H1 (cell line): ENCODE data around the gene PPA1. TPM values are rescaled to one million over a fixed set of nuclear protein-coding genes. Genes with fewer than 3 reads are reported as not detected.
A peak's percentile ranks its signal among the peaks of the same experiment; 100 is the strongest.

Source experiments
- CTCF ChIA-PET: fragments of 300-600 bp; sonication (Branson Sonifier 250); formaldehyde crosslinking; loops from one replicate; lab custom pipeline; 2021; ENCODE audit not compliant: partially characterized antibody; lab: Charles Lee
- POLR2A ChIA-PET: fragments of 300-600 bp; sonication (Branson Sonifier 250); formaldehyde crosslinking; loops from one replicate; lab custom pipeline; 2021; ENCODE audit warnings: inconsistent platforms; ENCODE audit not compliant: partially characterized antibody; lab: Charles Lee
- DNase-seq, 2 experiments: peaks; one replicate each; pipeline versions ENCODE4 v3.0.0 to v3.0.0-alpha.2; 2010 to 2022; ENCODE audit warnings: low spot score in 2 of 2, low read depth in 1 of 2, mixed read lengths in 1 of 2
- FAIRE-seq: peaks from 2 replicates; lab custom pipeline; 2011; peaks lifted over from hg19 to GRCh38; lab: Jason Lieb, UNC
- H2AFZ ChIP-seq: 2 replicates; pipeline ENCODE4 v1.8.1; 2012; ENCODE audit warnings: low read length, inconsistent platforms
- H2AK5ac ChIP-seq: 2 replicates; pipeline ENCODE4 v1.6.1; 2013; ENCODE audit warnings: low read depth, low read length
- H2BK120ac ChIP-seq: replicated peaks from 2 replicates; pipeline ENCODE3; 2013; ENCODE audit warnings: low read depth, low read length, inconsistent platforms
- H2BK12ac ChIP-seq: 2 replicates; pipeline ENCODE4 v1.6.1; 2013; ENCODE audit warnings: low read depth, low read length
- H2BK15ac ChIP-seq: 2 replicates; pipeline ENCODE4 v1.6.1; 2013; ENCODE audit warnings: low read length
- H2BK20ac ChIP-seq: 2 replicates; pipeline ENCODE4 v1.6.1; 2013; ENCODE audit warnings: low read length
- H2BK5ac ChIP-seq: 2 replicates; pipeline ENCODE4 v1.6.1; 2013; ENCODE audit warnings: low read depth, low read length
- H3K14ac ChIP-seq: 2 replicates; pipeline ENCODE4 v1.6.1; 2013; ENCODE audit warnings: inconsistent platforms; ENCODE audit not compliant: insufficient read length
- H3K18ac ChIP-seq: 2 replicates; pipeline ENCODE4 v1.6.1; 2013; ENCODE audit warnings: low read length; ENCODE audit errors: extremely low read depth
- H3K23ac ChIP-seq: 2 replicates; pipeline ENCODE4 v1.6.1; 2013; ENCODE audit warnings: inconsistent platforms; ENCODE audit not compliant: insufficient read length
- H3K23me2 ChIP-seq: 2 replicates; pipeline ENCODE4 v1.6.1; 2013; ENCODE audit warnings: low read depth, low read length
- H3K27ac ChIP-seq: 2 replicates; pipeline ENCODE4 v1.6.1; 2011; ENCODE audit warnings: low read depth, low read length, inconsistent platforms
- H3K27me3 ChIP-seq, 4 experiments: replicated peaks in 1 of 4; 1 replicate in 1 of 4; 2 replicates in 3 of 4; pipeline versions ENCODE4 v1.6.1 to v1.8.1; 2011 to 2013; ENCODE audit warnings: low read length in 3 of 4, mild to moderate bottlenecking in 3 of 4, inconsistent platforms in 2 of 4, mixed read lengths in 2 of 4, moderate library complexity in 1 of 4; ENCODE audit not compliant: control insufficient read depth in 3 of 4, insufficient read depth in 3 of 4; ENCODE audit errors: extremely low read depth in 1 of 4
- H3K36me3 ChIP-seq, 4 experiments: 2 replicates each; pipeline versions ENCODE4 v1.6.1 to v1.8.1; 2011 to 2013; ENCODE audit warnings: mild to moderate bottlenecking in 4 of 4, low read length in 3 of 4, moderate library complexity in 2 of 4, control low read depth in 1 of 4, inconsistent platforms in 1 of 4; ENCODE audit not compliant: insufficient read depth in 4 of 4, control insufficient read depth in 2 of 4
- H3K4ac ChIP-seq: replicated peaks from 2 replicates; pipeline ENCODE3; 2013; ENCODE audit warnings: low read length, low read depth, mixed read lengths, inconsistent platforms; ENCODE audit not compliant: insufficient read length
- H3K4me1 ChIP-seq, 4 experiments: replicated peaks in 1 of 4; 1 replicate in 1 of 4; 2 replicates in 3 of 4; pipeline versions ENCODE4 v1.6.1 to v1.8.1; 2011 to 2013; ENCODE audit warnings: low read length in 3 of 4, inconsistent platforms in 2 of 4, mixed read lengths in 1 of 4; ENCODE audit not compliant: insufficient read depth in 4 of 4, control insufficient read depth in 3 of 4
- H3K4me2 ChIP-seq, 2 experiments: 2 replicates each; pipeline versions ENCODE4 v1.6.1 to v1.8.1; 2011 to 2013; ENCODE audit warnings: low read depth in 2 of 2, low read length in 2 of 2, control low read depth in 1 of 2, inconsistent platforms in 1 of 2, mild to moderate bottlenecking in 1 of 2; ENCODE audit not compliant: insufficient read depth in 1 of 2
- H3K4me3 ChIP-seq, 4 experiments: fragments of 200-600, 300-600 bp in 1 of 4; sonication (generic), shearing (Covaris generic), sonication (Bioruptor Twin) in 1 of 4; 2 replicates each; pipeline versions ENCODE4 v1.5.1 to v1.8.1; 2011 to 2016; ENCODE audit warnings: low read length in 4 of 4, low read depth in 3 of 4, control low read depth in 2 of 4, inconsistent platforms in 2 of 4, mild to moderate bottlenecking in 2 of 4, mixed read lengths in 1 of 4, moderate library complexity in 1 of 4; ENCODE audit not compliant: insufficient read depth in 2 of 4; ENCODE audit errors: extremely low read depth in 1 of 4
- H3K56ac ChIP-seq: replicated peaks from 2 replicates; pipeline ENCODE3; 2013; ENCODE audit warnings: low read depth, mild to moderate bottlenecking, mixed read lengths, low read length, inconsistent platforms; ENCODE audit not compliant: insufficient read length
- H3K79me1 ChIP-seq: 2 replicates; pipeline ENCODE4 v1.6.1; 2013; ENCODE audit warnings: low read depth, low read length, control low read depth
- H3K79me2 ChIP-seq, 2 experiments: 2 replicates each; pipeline versions ENCODE4 v1.6.1 to v1.8.1; 2012 to 2013; ENCODE audit warnings: low read length in 2 of 2, mild to moderate bottlenecking in 2 of 2, inconsistent platforms in 1 of 2; ENCODE audit not compliant: insufficient read depth in 2 of 2, control insufficient read depth in 1 of 2
- H3K9ac ChIP-seq, 4 experiments: replicated peaks in 1 of 4; 1 replicate in 1 of 4; 2 replicates in 3 of 4; pipeline versions ENCODE4 v1.6.1 to v1.8.1; 2011 to 2013; ENCODE audit warnings: low read depth in 3 of 4, low read length in 3 of 4, control low read depth in 2 of 4, mild to moderate bottlenecking in 2 of 4, moderate library complexity in 2 of 4, inconsistent platforms in 1 of 4; ENCODE audit errors: extremely low read depth in 1 of 4
- H3K9me3 ChIP-seq, 2 experiments: 2 replicates each; pipeline versions ENCODE4 v1.6.1 to v1.8.1; 2012 to 2013; ENCODE audit warnings: mild to moderate bottlenecking in 2 of 2, moderate library complexity in 2 of 2, control low read depth in 1 of 2, inconsistent platforms in 1 of 2, low read depth in 1 of 2, low read length in 1 of 2, mixed read lengths in 1 of 2; ENCODE audit not compliant: insufficient read depth in 2 of 2
- H4K20me1 ChIP-seq, 2 experiments: replicated peaks in 1 of 2; 2 replicates each; pipeline versions ENCODE3 to v1.8.1; 2011 to 2013; ENCODE audit warnings: inconsistent platforms in 2 of 2, low read length in 2 of 2, mild to moderate bottlenecking in 1 of 2; ENCODE audit not compliant: insufficient read depth in 2 of 2, control insufficient read depth in 1 of 2
- H4K5ac ChIP-seq: 2 replicates; pipeline ENCODE4 v1.6.1; 2013; ENCODE audit warnings: low read length, low read depth, mixed read lengths, inconsistent platforms; ENCODE audit not compliant: insufficient read length
- H4K8ac ChIP-seq: 2 replicates; pipeline ENCODE4 v1.8.0; 2013; ENCODE audit warnings: mild to moderate bottlenecking, moderate library complexity, low read length, inconsistent platforms; ENCODE audit not compliant: insufficient read depth; ENCODE audit errors: extremely low read depth
- H4K91ac ChIP-seq: replicated peaks from 2 replicates; pipeline ENCODE3; 2013; ENCODE audit warnings: low read length, mixed read lengths, inconsistent platforms; ENCODE audit not compliant: insufficient read length
- EZH2 ChIP-seq: fragments of 200-600 bp; sonication (generic); IDR thresholded peaks from 2 replicates; pipeline ENCODE4 v1.7.1; 2012; ENCODE audit warnings: low read depth, mild to moderate bottlenecking, moderate library complexity, low read length, inconsistent platforms; ENCODE audit not compliant: severe bottlenecking
- RAD21 ChIP-seq, 2 experiments: IDR thresholded peaks in 1 of 2; conservative IDR thresholded peaks in 1 of 2; 2 replicates each; pipeline ENCODE4 v1.6.1; 2011; ENCODE audit warnings: low read depth in 2 of 2, low read length in 2 of 2, improper control_type of control experiment in 1 of 2, inconsistent platforms in 1 of 2, mild to moderate bottlenecking in 1 of 2, moderate library complexity in 1 of 2
- WGBS, 2 experiments: shearing (Covaris generic) in 1 of 2; methylation state at CpG; one replicate each; pipeline versions ENCODE4 v1.1.6 to v1.1.7; 2013 to 2015; ENCODE audit warnings: low lambda C conversion rate in 2 of 2, mixed read lengths in 2 of 2, inconsistent platforms in 1 of 2, low coverage in 1 of 2, missing lambda C conversion rate in 1 of 2; ENCODE audit not compliant: insufficient replicate concordance in 2 of 2, insufficient coverage in 1 of 2, insufficient read length in 1 of 2; ENCODE audit errors: extremely low coverage in 1 of 2, missing lambda C conversion rate in 1 of 2; 5-methylcytosine and 5-hydroxymethylcytosine counted together
- polyA plus RNA-seq, 7 experiments: library from polyadenylated mRNA; depleted of rRNA in 3 of 7; stranded (reverse) in 5 of 7; unstranded in 2 of 7; fragments of >200 nt in 5 of 7; fragments of 200-250 nt in 2 of 7; gene quantifications; 1 replicate in 5 of 7; 2 replicates in 1 of 7; 4 replicates in 1 of 7; pipeline versions ENCODE4 v1.2.1 to v1.2.3, GENCODE V29; 2011 to 2013; ENCODE audit warnings: missing spikeins in 2 of 7, mixed read lengths in 2 of 7
- total RNA-seq: library from RNA; stranded (reverse); fragmentation: NEBNext Ultra II Directional; extraction: Animal tissue kit (Norgen Biotek cat#: 25700); gene quantifications from 2 replicates; pipeline ENCODE4 v1.2.1, GENCODE V29; 2021
- TF ChIP-seq, protein P1 (sequence below), 3 experiments: IDR thresholded peaks; 1 replicate in 2 of 3; 2 replicates in 1 of 3; pipeline versions ENCODE4 v1.5.1 to v1.6.1; 2011; ENCODE audit warnings: low read length in 3 of 3, mild to moderate bottlenecking in 3 of 3, inconsistent platforms in 2 of 3, low read depth in 1 of 3, moderate library complexity in 1 of 3; ENCODE audit not compliant: insufficient read depth in 1 of 3; ENCODE audit errors: control extremely low read depth in 1 of 3

The PPA1 gene
- total and polyA plus RNA-seq, 2 of the 8 experiments (the other 6 are each of a cell fraction or from before 2014, with no cell fraction given) = 77.0 to 191 TPM

- CTCF ChIA-PET = interaction anchor here (0.6 to 17.4 kb wide), 20 partner anchors 8 to 130 kb away, joined by 3 to 329 read pairs (median 4); no protein-coding TSS in a partner anchor
- POLR2A ChIA-PET = no interaction called here
Observed at GRCh38 chr10:70260259-70260658, 27.0 kb upstream of the PPA1 start.

More at GRCh38 chr10:70260259-70260658, 27.0 kb upstream of the PPA1 start:
- Histone ChIP-seq H2BK15ac (no peak overlapping the region), H4K8ac (no peak overlapping the region), H3K4ac (no peak overlapping the region), H3K27ac (no peak overlapping the region), H3K23me2 (no peaks in the 10 kb centered on the region), H3K9me3 (0 out of 4 replicates have a peak, but pooled peaks cover 0 to 3% of the 10 kb centered on the region in 2 experiments), H2BK12ac (no peak overlapping the region), H2BK20ac (no peak overlapping the region), H3K14ac (no peak overlapping the region), H3K9ac (no peak overlapping the region), H2AK5ac (no peak overlapping the region), H4K20me1 (no peaks in the 10 kb centered on the region), H4K91ac (no peak overlapping the region), H2AFZ (no peak overlapping the region), H3K4me2 (no peak overlapping the region), H4K5ac (no peak overlapping the region), H2BK120ac (no peak overlapping the region), H3K4me1 (no peaks in the 10 kb centered on the region), H3K36me3 (no peaks in the 10 kb centered on the region), H3K56ac (no peak overlapping the region), H3K79me1 (no peaks in the 10 kb centered on the region), H2BK5ac (no peak overlapping the region), H3K79me2 (no peaks in the 10 kb centered on the region), H3K23ac (no peak overlapping the region), H3K18ac (no peak overlapping the region), H3K4me3 (no peak overlapping the region), H3K27me3 (no peaks in the 10 kb centered on the region)
- FAIRE-seq = no peak
- 80% methylated on average over 1 of the region's 1 CpG; no CpG with 5 or more reads in 1 of the 2 experiments for WGBS, 2 experiments
- DNase-seq = no peak
- TF ChIP-seq, protein P1, sequence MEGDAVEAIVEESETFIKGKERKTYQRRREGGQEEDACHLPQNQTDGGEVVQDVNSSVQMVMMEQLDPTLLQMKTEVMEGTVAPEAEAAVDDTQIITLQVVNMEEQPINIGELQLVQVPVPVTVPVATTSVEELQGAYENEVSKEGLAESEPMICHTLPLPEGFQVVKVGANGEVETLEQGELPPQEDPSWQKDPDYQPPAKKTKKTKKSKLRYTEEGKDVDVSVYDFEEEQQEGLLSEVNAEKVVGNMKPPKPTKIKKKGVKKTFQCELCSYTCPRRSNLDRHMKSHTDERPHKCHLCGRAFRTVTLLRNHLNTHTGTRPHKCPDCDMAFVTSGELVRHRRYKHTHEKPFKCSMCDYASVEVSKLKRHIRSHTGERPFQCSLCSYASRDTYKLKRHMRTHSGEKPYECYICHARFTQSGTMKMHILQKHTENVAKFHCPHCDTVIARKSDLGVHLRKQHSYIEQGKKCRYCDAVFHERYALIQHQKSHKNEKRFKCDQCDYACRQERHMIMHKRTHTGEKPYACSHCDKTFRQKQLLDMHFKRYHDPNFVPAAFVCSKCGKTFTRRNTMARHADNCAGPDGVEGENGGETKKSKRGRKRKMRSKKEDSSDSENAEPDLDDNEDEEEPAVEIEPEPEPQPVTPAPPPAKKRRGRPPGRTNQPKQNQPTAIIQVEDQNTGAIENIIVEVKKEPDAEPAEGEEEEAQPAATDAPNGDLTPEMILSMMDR (IDR thresholded peaks at IDR 0.05; ENCODE audit: control extremely low read depth in 1 of 3, insufficient read depth in 1 of 3, low read depth in 1 of 3, low read length in 3 of 3) = peak; percentile 34 to 65 (median 60)
- peak; percentile 35 to 55 for TF ChIP-seq RAD21 (IDR thresholded peaks at IDR 0.05 in 1 of 2, conservative IDR thresholded peaks at IDR 0.05 in 1 of 2; ENCODE audit: low read depth in 2 of 2, low read length in 2 of 2)
- TF ChIP-seq EZH2 = no peak
